HG02798 (cell line): ENCODE data around the gene AMOT.

Experiments
- ATAC-seq: cut with Tn5 transposase; IDR thresholded peaks from one replicate; pipeline ENCODE4 v1.9.1; 2021; ENCODE audit warnings: mild to moderate bottlenecking; ENCODE audit not compliant: unreplicated experiment, poor library complexity

The AMOT gene

DNA sequence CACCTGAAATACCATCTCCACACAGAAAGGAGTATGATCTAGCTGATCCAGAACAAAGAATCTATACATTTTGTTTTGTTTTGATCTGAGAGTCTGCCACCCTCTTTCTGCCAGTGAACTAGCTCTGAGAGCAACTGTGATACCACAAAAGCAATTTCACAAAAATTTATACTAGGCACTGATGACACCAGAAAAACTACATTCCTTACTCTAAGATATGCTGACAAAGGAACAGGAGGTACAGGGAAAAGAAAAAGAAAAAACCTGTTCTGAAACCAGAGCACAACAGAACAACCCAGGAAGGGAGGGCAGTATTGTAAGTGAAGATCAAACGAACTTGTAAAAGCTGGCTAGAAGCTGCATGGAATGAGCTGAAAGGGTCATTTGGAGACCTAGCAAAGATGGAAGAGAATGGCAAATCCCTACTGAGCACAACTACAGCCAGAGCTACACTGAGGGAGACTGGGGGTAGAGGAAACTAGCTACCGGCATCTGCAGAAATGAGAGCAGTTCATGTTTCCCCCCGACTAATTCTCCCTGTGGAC lies 31.9 kb downstream of the AMOT start:
- ATAC-seq: no peak

DNA sequence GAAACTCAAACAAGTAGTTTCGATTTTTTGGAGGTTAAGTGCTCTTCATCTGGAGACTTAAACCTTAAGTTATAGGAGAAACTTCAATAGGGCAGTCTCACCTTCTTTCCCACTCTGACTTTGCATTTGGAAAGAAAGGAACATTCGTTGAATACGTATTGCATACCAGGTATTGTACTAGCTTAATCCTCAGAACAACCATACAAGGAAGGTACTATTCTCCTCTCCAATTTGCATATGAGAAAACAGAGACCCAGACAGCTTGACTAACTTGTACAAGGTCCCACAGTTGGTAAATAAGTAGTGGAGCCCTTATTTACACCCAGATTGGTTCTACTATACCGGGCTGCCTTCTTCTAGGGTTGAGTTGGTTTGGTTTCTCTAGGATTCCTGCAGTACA lies 32.6 kb downstream of the AMOT start:
- no peak for ATAC-seq

GRCh38 chrX:112803060-112803459 lies 37.6 kb downstream of the AMOT start:
- ATAC-seq: no peak

- ATAC-seq: no peak
Measured at GRCh38 chrX:112802541-112802940, 38.1 kb downstream of the AMOT start.

DNA sequence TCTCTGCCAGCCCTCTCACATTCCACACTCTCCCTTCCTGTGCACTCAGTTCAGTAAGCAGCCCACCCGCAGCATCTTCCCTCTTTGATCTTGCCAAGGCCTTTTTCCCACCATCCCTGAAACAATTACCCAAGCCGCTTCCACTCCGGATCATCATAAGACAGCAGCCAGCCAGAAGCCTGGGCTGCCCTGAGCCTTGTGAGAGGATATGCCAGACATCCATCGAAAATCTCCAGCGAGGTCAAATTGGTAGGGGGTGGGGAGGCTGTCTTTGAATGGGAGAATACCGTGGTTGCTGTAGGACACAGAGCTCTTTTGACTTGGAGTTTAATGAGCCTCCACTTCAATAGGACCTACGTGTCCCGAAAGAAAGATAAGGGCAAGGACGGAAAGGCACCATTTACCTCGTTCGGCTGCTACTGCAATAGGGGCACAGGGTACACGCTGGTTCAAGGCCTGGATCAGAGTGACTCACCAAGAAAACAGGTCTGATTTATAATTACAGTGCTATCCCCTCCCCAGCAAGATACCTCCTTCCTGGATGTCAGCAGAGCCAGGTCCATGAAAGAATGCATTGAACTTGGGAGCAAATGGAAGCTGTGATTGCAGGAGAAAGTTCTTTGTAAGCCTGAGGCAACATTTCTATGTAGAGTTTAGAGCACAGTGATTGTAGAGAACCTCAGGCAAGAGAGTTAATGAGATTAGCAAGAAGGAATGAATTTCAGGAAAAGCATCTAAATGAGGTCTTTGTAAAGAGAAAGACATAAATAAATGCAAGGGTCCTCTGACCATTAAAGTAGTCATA lies 39.5 kb downstream of the AMOT start:
- ATAC-seq: no peak

- no peak for ATAC-seq
Measured at GRCh38 chrX:112799425-112799824, 41.2 kb downstream of the AMOT start.

DNA sequence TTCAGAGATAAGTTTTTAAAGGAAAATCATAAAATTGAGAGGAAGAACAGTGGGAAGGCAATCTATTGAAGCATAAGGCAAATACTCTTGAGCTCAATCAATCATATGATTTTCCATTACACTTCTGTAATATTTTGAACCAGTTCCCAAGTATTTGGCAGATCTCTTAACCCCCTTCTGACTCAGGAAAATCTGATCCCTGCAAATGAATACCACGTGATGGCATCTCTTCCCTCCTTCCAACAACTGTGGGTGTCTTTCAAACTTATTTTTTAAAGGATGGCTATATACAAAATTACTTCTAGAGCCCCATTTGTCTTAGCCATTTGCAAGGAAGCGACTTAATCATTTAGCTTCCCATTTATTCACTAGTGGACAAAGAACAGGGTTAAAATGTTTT lies 41.9 kb downstream of the AMOT start:
- ATAC-seq: no peak

DNA sequence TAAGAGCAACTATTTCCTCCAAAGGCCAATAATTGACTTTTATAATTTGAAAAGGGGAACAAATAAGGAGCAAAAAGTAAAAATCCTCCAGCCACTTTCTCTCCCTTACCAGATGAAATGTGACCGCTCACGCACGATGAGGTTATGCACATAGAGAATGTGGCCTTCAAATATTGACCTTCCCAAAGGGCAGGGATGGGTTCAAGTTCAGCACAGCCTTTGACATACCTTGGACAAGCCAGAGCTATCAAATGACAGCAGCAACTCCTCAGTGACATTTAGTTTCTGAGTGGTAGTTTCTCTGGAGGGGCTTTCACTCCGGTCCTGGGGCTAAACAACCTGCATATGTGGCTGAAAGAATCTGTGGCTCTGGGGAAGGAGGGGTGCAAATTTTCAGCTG lies 50.7 kb downstream of the AMOT start:
- no peak for ATAC-seq

GRCh38 chrX:112786076-112786475 lies 54.6 kb downstream of the AMOT start:
- ATAC-seq: no peak

DNA sequence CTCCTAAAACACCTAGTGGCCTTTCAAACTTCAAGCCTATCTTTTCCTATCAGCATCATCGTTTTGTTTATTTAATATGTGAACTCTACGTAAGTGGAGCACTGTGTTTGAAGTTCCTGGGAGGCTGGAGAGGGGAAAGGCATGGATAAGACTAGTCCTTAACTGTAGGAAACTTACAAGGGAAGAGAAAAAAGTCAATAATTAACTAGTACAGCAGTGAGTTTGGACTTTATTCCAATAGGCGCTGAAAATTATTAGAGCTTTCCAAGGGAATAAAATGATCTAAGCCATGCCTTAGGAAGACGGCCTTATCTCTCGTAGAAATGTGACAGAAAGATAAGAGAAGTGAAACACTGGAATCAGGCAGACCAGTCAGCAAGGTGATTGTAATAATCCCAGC lies 55.3 kb downstream of the AMOT start:
- no peak for ATAC-seq

DNA sequence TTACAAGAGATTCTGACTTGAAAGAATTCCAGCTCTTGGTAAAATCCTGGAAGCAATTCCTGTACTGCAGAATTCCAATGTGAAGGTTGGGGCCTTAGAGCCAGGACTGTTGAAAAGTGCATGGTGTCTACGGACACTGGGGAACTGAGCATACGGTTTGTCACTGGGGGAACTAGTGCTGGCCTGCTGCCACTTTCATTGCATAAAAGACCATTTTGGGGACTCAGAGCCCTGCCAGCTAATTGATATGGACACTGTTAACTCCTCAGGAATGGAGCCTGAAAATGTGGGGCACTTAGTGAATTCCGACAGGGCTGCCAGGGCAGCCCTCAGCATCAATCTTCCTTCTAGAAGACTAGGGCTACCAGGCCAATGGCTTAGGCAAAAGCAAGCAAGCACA lies 55.9 kb downstream of the AMOT start:
- no peak for ATAC-seq

DNA sequence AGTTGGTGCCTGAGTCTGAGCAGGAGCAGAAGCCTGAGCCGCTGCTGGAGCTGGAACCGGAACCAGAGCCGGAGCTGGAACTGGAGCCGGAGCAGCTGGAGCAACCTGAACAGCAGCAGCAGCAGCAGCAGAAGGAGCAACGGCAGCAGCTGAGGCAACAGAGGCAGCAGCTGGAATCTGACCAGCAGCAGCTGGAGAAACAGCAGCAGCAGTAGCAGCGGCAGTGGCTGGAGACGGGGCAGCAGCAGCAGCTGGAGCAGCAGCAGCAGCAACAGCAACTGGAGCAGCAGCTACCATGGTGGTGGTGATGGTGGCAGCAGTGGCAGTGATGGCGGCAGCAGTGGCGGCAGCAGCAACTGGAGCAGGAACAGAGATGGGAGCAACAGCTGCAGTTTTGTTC lies 61.5 kb downstream of the AMOT start:
- no peak for ATAC-seq

DNA sequence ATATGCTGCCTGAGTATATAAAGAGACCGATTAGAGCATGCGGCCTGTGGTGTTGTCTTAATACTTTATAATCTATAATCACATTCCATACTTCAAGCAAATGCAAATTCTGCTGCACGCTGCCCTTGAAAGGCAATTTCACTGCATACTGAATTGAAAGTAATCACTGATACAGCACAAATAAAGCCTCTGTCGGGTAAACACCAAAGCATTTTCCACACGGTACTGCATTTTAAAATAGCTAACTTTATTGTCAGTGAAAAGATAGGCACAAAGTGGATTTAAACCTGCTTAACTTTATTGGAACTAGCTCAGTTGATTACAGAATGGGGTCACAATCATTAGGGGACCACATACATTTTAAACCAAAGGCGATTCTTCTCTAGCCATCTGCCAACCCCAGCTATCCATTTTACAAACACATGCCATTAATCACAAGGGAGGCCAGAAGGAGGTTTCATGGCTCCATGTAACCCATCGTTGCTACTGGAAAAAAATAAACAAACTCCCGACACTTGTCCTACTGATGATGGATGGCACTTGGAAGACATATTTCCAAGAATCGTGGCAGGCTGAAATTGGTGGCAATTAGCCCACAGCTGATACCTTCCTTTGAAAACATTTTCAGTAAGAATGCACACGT lies 65.9 kb downstream of the AMOT start:
- ATAC-seq: no peak

GRCh38 chrX:112774142-112774541 lies 66.5 kb downstream of the AMOT start:
- no peak for ATAC-seq

DNA sequence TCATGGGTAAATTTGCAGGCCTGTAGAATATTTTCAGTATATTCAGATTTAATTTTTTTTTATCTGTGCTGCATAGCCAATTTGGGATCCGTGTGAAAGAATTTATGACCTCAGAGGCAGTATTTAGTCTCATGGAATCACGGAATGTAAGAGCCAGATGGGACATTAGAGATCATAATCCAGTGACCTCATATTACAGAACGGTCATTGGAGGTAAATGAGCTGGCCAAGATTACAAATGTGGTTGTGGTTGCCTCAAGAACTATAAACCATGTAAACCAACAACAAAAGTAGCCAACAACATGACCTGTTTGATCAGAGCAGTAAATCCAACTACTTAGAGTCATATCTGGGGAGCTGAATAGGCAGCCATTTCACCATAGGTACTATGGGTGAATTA lies 71.6 kb downstream of the AMOT start:
- ATAC-seq: no peak

- no peak for ATAC-seq
Measured at GRCh38 chrX:112768563-112768962, 72.1 kb downstream of the AMOT start.

DNA sequence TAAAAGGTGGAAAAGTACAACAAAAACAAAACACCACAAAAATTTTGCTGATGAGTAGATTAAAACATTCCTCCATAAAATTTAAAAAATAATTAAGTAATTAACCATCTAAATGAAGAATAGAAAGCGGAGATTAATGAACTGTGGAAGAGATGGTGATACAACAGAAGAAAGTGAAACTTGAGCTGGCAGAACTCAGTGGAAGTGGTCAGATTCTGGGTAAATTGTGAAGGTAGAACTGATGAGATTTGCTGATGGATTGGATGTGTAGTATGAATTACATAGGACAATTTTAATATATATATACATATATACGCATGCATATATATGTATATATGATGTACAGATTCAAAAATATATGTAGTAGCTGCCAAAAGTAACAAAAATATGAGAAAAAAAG lies 73.9 kb downstream of the AMOT start:
- no peak for ATAC-seq

DNA sequence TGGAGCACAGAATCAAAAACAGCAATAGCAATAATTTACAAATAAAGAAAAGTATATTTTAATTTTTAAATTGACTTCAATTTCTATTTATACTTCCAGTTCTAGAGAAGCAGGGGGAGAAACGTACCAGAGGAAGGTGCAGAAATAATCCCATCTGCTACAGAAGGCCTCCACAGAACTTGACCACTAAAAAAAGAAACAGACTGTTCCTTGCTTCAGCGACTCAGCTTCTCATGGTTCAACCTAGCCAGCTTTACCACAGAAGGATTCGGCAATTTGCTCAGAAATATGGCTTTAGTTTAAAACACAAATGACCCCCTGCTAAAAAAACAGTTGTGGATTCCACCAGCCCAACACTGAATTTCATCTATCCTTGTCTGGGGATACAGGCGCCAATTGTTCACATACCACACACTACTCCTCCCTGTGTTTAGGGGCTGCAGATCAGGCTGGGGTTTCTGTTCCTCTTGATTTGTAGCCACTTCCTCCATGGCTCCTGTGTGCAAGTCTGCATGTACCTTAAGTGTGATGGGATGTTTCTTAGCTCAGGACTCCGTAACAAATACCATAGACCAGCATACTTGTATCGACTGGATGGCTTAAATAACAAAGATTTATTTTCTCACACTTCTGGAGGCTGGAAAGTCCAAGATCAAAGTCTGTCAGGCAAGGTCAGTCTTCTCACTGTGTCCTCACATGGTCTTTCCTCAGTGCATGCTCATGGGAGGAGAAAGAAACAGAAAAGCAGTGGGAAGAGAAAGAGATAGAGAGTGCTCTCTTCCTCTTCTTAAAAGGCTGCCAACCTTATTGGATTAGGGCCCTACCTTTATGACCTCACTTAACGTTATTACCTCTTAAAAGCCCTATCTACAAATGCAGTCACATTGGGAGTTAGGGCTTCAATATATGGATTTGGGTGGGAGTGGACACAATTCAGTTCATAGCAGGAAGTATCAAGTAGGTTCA lies 79.1 kb downstream of the AMOT start:
- peak; percentile 90 for ATAC-seq

- ATAC-seq: no peak
Measured at GRCh38 chrX:112760697-112761096, 79.9 kb downstream of the AMOT start.

- no peak for ATAC-seq
Measured at GRCh38 chrX:112759966-112760365, 80.7 kb downstream of the AMOT start.

GRCh38 chrX:112759512-112759911 lies 81.1 kb downstream of the AMOT start:
- no peak for ATAC-seq
